Neutrophil (primary cell): ENCODE data around the gene USP49.

ENCODE experiments used
- H3K27ac ChIP-seq: fragments of 200-600 bp; sonication (generic); 2 replicates; pipeline ENCODE4 v1.5.1; 2016; ENCODE audit warnings: mild to moderate bottlenecking, moderate library complexity
- H3K27me3 ChIP-seq: fragments of 200-600 bp; sonication (generic); 2 replicates; pipeline ENCODE4 v1.6.0; 2016; ENCODE audit warnings: mild to moderate bottlenecking
- H3K36me3 ChIP-seq: fragments of 200-600 bp; sonication (generic); 2 replicates; pipeline ENCODE4 v1.5.1; 2017
- H3K4me1 ChIP-seq, 2 experiments: fragments of 200-600 bp in 1 of 2; sonication (generic) in 1 of 2; 1 replicate in 1 of 2; 2 replicates in 1 of 2; pipeline versions ENCODE4 v1.5.1 to v1.6.1; 2013 to 2016; ENCODE audit warnings: low read depth in 1 of 2, low read length in 1 of 2, mild to moderate bottlenecking in 1 of 2, moderate library complexity in 1 of 2; ENCODE audit not compliant: control insufficient read depth in 1 of 2, insufficient read depth in 1 of 2
- H3K4me3 ChIP-seq, 2 experiments: fragments of 200-600 bp in 1 of 2; sonication (generic) in 1 of 2; 1 replicate in 1 of 2; 2 replicates in 1 of 2; pipeline ENCODE4 v1.5.1; 2013 to 2016; ENCODE audit warnings: low read depth in 1 of 2, low read length in 1 of 2, mild to moderate bottlenecking in 1 of 2, moderate library complexity in 1 of 2
- H3K9me3 ChIP-seq: fragments of 200-600 bp; sonication (generic); 2 replicates; pipeline ENCODE4 v1.5.1; 2016
- CTCF ChIP-seq: fragments of 200-600 bp; sonication (generic); IDR thresholded peaks from 2 replicates; pipeline ENCODE4 v1.5.1; 2016; ENCODE audit warnings: antibody characterized with exemption

The USP49 gene

GRCh38 chr6:41798901-41799558, 96.1 kb downstream of the USP49 start:
- no peaks in the 10 kb centered on the region for H3K27me3 ChIP-seq
- no peak for TF ChIP-seq CTCF

GRCh38 chr6:41796474-41796873, 98.7 kb downstream of the USP49 start:
- Histone ChIP-seq H3K27ac (no peak overlapping the region), H3K27me3 (no peaks in the 10 kb centered on the region), H3K4me1 (no peaks in the 10 kb centered on the region), H3K4me3 (no peak overlapping the region), H3K9me3 (no peaks in the 10 kb centered on the region), H3K36me3 (peaks cover 45% of the 10 kb centered on the region)
- no peak for TF ChIP-seq CTCF

More at GRCh38 chr6:41798901-41799558, 96.1 kb downstream of the USP49 start:
- H3K27ac ChIP-seq, result no peak overlapping the region
- peaks cover 38% of the 10 kb centered on the region for H3K36me3 ChIP-seq
- no peaks in the 10 kb centered on the region for H3K4me1 ChIP-seq
- H3K4me3 ChIP-seq, result no peak overlapping the region
- no peaks in the 10 kb centered on the region for H3K9me3 ChIP-seq

- H3K4me1 ChIP-seq, result peaks cover 7 to 8% of the 10 kb centered on the region in 2 experiments
- H3K36me3 ChIP-seq, result peaks cover 39% of the 10 kb centered on the region
- H3K9me3 ChIP-seq, result no peaks in the 10 kb centered on the region
- no peaks in the 10 kb centered on the region for H3K27me3 ChIP-seq
- H3K27ac ChIP-seq, result no peak overlapping the region
- H3K4me3 ChIP-seq, result no peak overlapping the region
- no peak for TF ChIP-seq CTCF
These were observed 103.2 kb downstream of the USP49 start for GRCh38 chr6:41791984-41792383.

GRCh38 chr6:41791305-41791704, 103.9 kb downstream of the USP49 start:
- H3K27ac ChIP-seq, result no peak overlapping the region
- no peaks in the 10 kb centered on the region for H3K27me3 ChIP-seq
- peaks cover 11 to 12% of the 10 kb centered on the region in 2 experiments for H3K4me1 ChIP-seq
- peaks cover 37% of the 10 kb centered on the region for H3K36me3 ChIP-seq
- no peak for TF ChIP-seq CTCF
- H3K4me3 ChIP-seq, result no peak overlapping the region
- no peaks in the 10 kb centered on the region for H3K9me3 ChIP-seq

GRCh38 chr6:41790045-41790444, 105.1 kb downstream of the USP49 start:
- H3K4me1 ChIP-seq, result peaks cover 23 to 24% of the 10 kb centered on the region in 2 experiments
- no peaks in the 10 kb centered on the region for H3K9me3 ChIP-seq
- no peak overlapping the region for H3K27ac ChIP-seq
- H3K27me3 ChIP-seq, result no peaks in the 10 kb centered on the region
- H3K36me3 ChIP-seq, result peaks cover 25% of the 10 kb centered on the region
- TF ChIP-seq CTCF, result no peak
- H3K4me3 ChIP-seq, result no peak overlapping the region
